GM21360 (cell line): ENCODE data around the gene MAP2K1.
"Not testable (repeated sequence)": the region's sequence is repeated elsewhere in the genome, so short reads cannot be mapped to it uniquely, and the experiment has no call there.

ENCODE experiments used
- ATAC-seq: cut with Tn5 transposase; IDR thresholded peaks from one replicate; pipeline ENCODE4 v1.9.1; 2021; ENCODE audit warnings: mild to moderate bottlenecking, moderate library complexity; ENCODE audit not compliant: unreplicated experiment

The MAP2K1 gene

GRCh38 chr15:66502491-66502890, 115.8 kb downstream of the MAP2K1 start:
- no peak for ATAC-seq

DNA sequence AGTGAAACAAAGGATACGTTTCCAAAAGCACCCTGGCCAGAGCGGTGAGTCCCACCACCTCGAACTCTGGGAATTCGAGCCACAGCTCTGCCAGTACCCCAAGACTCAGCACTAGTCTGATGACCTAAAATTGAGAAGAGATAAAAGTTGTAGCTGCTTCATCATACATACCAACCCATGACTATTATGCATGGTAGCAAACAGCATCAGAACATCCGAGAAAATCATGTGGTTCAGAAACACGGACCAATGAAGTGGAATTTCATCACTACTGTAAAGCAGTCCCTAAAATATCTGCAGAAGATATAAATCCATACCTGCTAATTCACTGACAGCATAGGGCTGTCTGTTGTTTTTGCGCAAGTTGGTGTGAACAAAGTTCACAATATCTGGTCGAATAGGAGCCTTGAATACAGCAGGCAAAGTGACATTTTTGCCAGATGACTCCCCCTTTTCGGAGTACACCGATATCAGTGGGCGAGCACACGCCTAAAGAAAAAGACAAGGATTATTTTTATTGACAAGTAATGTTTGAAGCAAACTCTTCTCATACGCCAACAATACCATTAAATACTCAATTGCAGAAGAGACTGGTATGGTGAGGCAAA, 116.4 kb downstream of the MAP2K1 start:
- ATAC-seq, result not testable (repeated sequence)

- ATAC-seq, result no peak
Observed at GRCh38 chr15:66503780-66504562, 117.3 kb downstream of the MAP2K1 start.

GRCh38 chr15:66504563-66505429, 118.1 kb downstream of the MAP2K1 start, which contains the start of the genes RPL4 and ZWILCH:
Gene RPL4, minus strand, starts transcription at chr15:66504855. Its CDS starts 65 bp downstream, at chr15:66504790.
Gene ZWILCH, plus strand, starts transcription at chr15:66505326. Its CDS starts 13 bp downstream, at chr15:66505339.
- peak; percentile 65 for ATAC-seq

DNA sequence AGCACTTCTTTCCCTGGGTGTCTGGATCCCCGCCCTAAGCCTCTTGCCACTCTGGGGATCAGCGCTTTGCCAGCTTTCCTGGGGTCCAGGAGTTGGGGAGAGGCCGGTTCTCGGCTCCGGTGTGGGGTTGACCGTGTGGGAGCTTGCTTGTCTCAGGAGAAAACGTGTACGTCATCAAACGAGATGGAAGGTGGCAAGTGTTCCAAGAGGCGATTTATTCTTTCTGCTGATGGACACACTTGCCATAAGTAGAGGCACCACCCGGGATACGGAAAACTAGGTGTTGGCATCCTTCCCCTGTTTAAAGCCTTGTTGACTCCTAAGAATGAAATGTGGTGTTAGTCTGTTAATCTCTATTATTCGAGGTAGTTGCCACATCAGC, 118.7 kb downstream of the MAP2K1 start:
- no peak for ATAC-seq

- no peak for ATAC-seq
Observed at GRCh38 chr15:66505818-66506217, 119.1 kb downstream of the MAP2K1 start.

DNA sequence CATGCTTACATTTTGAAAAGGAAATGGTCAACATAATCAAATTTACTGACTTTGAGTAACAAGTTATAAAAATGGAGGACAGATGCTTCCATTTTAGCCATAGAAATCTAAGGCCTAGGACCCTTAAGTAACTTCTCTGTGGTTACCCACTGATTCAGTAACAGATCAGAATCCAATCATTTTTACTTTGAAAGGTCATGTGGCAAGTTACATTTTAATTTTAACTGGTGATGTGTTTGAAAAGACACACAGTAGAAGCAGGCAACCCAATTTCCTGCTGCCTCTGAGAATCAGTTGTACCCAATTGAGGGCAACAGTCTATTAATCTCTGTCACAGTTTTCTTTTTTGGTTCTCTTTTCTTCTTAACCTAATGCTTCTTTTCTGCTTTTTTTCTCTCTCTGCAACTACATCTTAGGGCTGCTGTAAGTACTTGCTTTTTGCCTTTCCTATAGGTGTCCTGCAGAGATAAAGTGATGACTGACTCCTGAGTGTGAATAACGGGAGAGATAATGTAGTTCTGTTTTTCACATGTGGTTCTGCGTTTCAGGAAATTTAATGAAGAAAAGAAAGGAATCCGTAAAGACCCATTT, 121.7 kb downstream of the MAP2K1 start:
- no peak for ATAC-seq

GRCh38 chr15:66514586-66514985, 127.9 kb downstream of the MAP2K1 start:
- ATAC-seq, result no peak

GRCh38 chr15:66515901-66516322, 129.2 kb downstream of the MAP2K1 start:
- ATAC-seq, result no peak

- ATAC-seq, result no peak
Observed at GRCh38 chr15:66523926-66524325, 137.2 kb downstream of the MAP2K1 start.

GRCh38 chr15:66524838-66525237, 138.1 kb downstream of the MAP2K1 start:
- ATAC-seq, result no peak

GRCh38 chr15:66535056-66535455, 148.3 kb downstream of the MAP2K1 start:
- no peak for ATAC-seq
